ENCODE data around the gene TKFC.

Gene TKFC

GRCh38 chr11:61362542-61362875, 29.5 kb downstream of the TKFC start:
- H3K4me2 ChIP-seq (ENCODE audit: low read depth, low read length, poor library complexity, severe bottlenecking): peak overlapping the region; percentile 100
- H3K9me2 ChIP-seq (replicated peaks; ENCODE audit: low read depth, low read length): no peaks in the 10 kb centered on the region
- H3F3A ChIP-seq (ENCODE audit: low read depth): no peaks in the 10 kb centered on the region
- no peaks in the 10 kb centered on the region for H3K27me3 ChIP-seq (ENCODE audit: insufficient read depth, low read length, poor library complexity, severe bottlenecking)
- H3K79me2 ChIP-seq (ENCODE audit: insufficient read depth, low read length): peaks cover 47% of the 10 kb centered on the region
- H3K4me1 ChIP-seq (ENCODE audit: insufficient read depth, low read length, poor library complexity, severe bottlenecking): peaks cover 21% of the 10 kb centered on the region
- peaks cover 32% of the 10 kb centered on the region for H3K36me3 ChIP-seq (ENCODE audit: insufficient read depth, low read length)
- peak overlapping the region; percentile 95 for H3K9ac ChIP-seq (ENCODE audit: low read depth, low read length, poor library complexity, severe bottlenecking)
- H4K20me1 ChIP-seq (ENCODE audit: insufficient read depth, low read length, poor library complexity, severe bottlenecking): peaks cover 6% of the 10 kb centered on the region
- no peaks in the 10 kb centered on the region for H3K9me3 ChIP-seq (ENCODE audit: insufficient read depth, low read depth, low read length)
- TF ChIP-seq CTCF (conservative IDR thresholded peaks at IDR 0.05; ENCODE audit: low read length): no peak
- TF ChIP-seq EZH2phosphoT487 (IDR thresholded peaks at IDR 0.05; ENCODE audit: borderline replicate concordance): no peak
- H2AFZ ChIP-seq (ENCODE audit: low read length): peak overlapping the region; percentile 75
- peak overlapping the region; percentile 93 for H3K4me3 ChIP-seq (ENCODE audit: low read length, poor library complexity, severe bottlenecking)

GRCh38 chr11:61364012-61364675, 31.1 kb downstream of the TKFC start:
- Histone ChIP-seq H4K20me1 (ENCODE audit: insufficient read depth, low read length, poor library complexity, severe bottlenecking) (peaks cover 6% of the 10 kb centered on the region), H3K4me2 (ENCODE audit: low read depth, low read length, poor library complexity, severe bottlenecking) (peak overlapping the region; percentile 100), H3K9me2 (replicated peaks; ENCODE audit: low read depth, low read length) (no peaks in the 10 kb centered on the region), H3K4me3 (ENCODE audit: low read length, poor library complexity, severe bottlenecking) (peak overlapping the region; percentile 93), H3K27me3 (ENCODE audit: insufficient read depth, low read length, poor library complexity, severe bottlenecking) (no peaks in the 10 kb centered on the region), H3K79me2 (ENCODE audit: insufficient read depth, low read length) (peaks cover 47% of the 10 kb centered on the region), H3K9ac (ENCODE audit: low read depth, low read length, poor library complexity, severe bottlenecking) (peak overlapping the region; percentile 95), H3F3A (ENCODE audit: low read depth) (no peaks in the 10 kb centered on the region), H3K4me1 (ENCODE audit: insufficient read depth, low read length, poor library complexity, severe bottlenecking) (peaks cover 21% of the 10 kb centered on the region), H3K36me3 (ENCODE audit: insufficient read depth, low read length) (peaks cover 45% of the 10 kb centered on the region), H3K9me3 (ENCODE audit: insufficient read depth, low read depth, low read length) (no peaks in the 10 kb centered on the region), H2AFZ (ENCODE audit: low read length) (no peak overlapping the region)
- no peak for TF ChIP-seq CTCF (conservative IDR thresholded peaks at IDR 0.05; ENCODE audit: low read length)
- TF ChIP-seq EZH2phosphoT487 (IDR thresholded peaks at IDR 0.05; ENCODE audit: borderline replicate concordance): no peak

- Histone ChIP-seq H3K9me2 (replicated peaks; ENCODE audit: low read depth, low read length) (no peaks in the 10 kb centered on the region), H3K27me3 (ENCODE audit: insufficient read depth, low read length, poor library complexity, severe bottlenecking) (no peaks in the 10 kb centered on the region), H4K20me1 (ENCODE audit: insufficient read depth, low read length, poor library complexity, severe bottlenecking) (peaks cover 6% of the 10 kb centered on the region), H3K9me3 (ENCODE audit: insufficient read depth, low read depth, low read length) (no peaks in the 10 kb centered on the region), H3F3A (ENCODE audit: low read depth) (no peaks in the 10 kb centered on the region), H3K4me3 (ENCODE audit: low read length, poor library complexity, severe bottlenecking) (no peak overlapping the region), H3K36me3 (ENCODE audit: insufficient read depth, low read length) (peaks cover 55% of the 10 kb centered on the region), H3K9ac (ENCODE audit: low read depth, low read length, poor library complexity, severe bottlenecking) (no peak overlapping the region), H3K79me2 (ENCODE audit: insufficient read depth, low read length) (peaks cover 28% of the 10 kb centered on the region), H2AFZ (ENCODE audit: low read length) (no peak overlapping the region), H3K4me1 (ENCODE audit: insufficient read depth, low read length, poor library complexity, severe bottlenecking) (peaks cover 6% of the 10 kb centered on the region), H3K4me2 (ENCODE audit: low read depth, low read length, poor library complexity, severe bottlenecking) (no peak overlapping the region)
- TF ChIP-seq CTCF (conservative IDR thresholded peaks at IDR 0.05; ENCODE audit: low read length): no peak
- TF ChIP-seq EZH2phosphoT487 (IDR thresholded peaks at IDR 0.05; ENCODE audit: borderline replicate concordance): no peak
Measured at GRCh38 chr11:61367406-61367805, 34.4 kb downstream of the TKFC start.

Data from Loucy (cell line).